ENCODE data around the gene MTSS2.
A peak's percentile ranks its signal among the peaks of the same experiment; 100 is the strongest.
"Not testable (repeated sequence)": the region's sequence is repeated elsewhere in the genome, so short reads cannot be mapped to it uniquely, and the experiment has no call there.

MTSS2 gene

DNA sequence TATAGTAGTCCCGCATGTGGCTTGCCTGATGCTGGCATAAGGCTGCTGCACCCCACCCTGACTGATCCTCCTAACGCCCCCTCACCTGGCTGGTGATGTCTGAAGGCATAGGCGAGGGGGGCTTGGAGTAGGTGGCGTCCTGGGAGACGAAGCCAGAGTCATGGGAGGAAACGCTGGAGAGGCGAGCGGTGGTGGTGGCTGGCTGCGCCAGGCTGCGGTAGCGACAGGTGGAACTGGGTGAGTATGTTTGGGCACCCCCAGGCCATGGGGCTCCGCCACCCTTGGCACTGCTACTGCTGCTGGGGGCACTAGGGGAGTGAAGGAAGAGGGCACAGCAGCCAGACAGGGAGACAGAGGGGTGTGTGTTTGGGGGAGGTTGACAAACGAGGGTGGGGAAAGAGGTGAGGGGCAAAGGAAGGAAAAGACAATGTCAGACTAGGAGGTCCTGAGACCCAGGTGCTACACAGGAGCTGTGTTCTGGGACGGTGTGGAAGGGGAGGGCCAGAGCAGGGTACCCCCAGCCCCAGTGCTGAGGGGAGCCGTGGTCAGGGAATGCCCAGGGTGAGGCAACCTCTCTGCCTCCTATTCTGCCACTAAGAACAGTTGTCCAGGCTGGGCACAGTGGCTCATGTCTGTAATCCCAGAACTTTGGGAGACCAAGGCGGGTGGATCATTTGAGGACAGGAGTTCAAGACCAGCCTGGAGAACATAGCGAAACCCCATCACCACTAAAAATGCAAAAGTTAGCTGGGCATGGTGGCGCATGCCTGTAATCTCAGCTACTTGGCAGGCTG is 11.4 kb downstream of the MTSS2 start:
- DNase-seq (ENCODE audit: low spot score): no peak

DNA sequence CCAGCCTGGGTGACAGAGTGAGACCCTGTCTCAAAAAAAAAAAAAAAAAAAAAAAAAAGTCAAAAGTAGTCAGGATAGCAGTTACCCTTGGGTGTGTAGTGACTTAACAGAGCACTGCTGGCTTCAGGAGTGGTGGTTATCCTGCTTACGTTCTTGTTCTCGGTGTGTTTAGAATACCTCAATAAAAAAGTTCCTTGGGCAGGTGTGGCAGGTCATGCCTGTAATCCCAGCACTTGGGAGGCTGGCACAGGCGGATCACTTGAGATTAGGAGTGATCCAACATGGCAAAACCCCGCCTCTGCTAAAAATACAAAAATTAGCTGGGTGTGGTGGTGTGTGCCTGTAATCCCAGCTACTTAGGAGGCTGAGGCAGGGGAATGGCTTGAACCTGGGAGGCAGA is 14.9 kb downstream of the MTSS2 start:
- not testable (repeated sequence) for DNase-seq (ENCODE audit: low spot score)

GRCh38 chr16:70670175-70670574 is 15.7 kb downstream of the MTSS2 start:
- no peak for DNase-seq (ENCODE audit: low spot score)

- no peak for DNase-seq (ENCODE audit: low spot score)
These were observed 19.8 kb downstream of the MTSS2 start for GRCh38 chr16:70665806-70666735.

GRCh38 chr16:70665113-70665694 is 20.6 kb downstream of the MTSS2 start:
- DNase-seq (ENCODE audit: low spot score): no peak

- no peak for DNase-seq (ENCODE audit: low spot score)
These were observed 21.3 kb downstream of the MTSS2 start for GRCh38 chr16:70664325-70665112.

- no peak for DNase-seq (ENCODE audit: low spot score)
These were observed 22.1 kb downstream of the MTSS2 start for GRCh38 chr16:70663524-70664324.

DNA sequence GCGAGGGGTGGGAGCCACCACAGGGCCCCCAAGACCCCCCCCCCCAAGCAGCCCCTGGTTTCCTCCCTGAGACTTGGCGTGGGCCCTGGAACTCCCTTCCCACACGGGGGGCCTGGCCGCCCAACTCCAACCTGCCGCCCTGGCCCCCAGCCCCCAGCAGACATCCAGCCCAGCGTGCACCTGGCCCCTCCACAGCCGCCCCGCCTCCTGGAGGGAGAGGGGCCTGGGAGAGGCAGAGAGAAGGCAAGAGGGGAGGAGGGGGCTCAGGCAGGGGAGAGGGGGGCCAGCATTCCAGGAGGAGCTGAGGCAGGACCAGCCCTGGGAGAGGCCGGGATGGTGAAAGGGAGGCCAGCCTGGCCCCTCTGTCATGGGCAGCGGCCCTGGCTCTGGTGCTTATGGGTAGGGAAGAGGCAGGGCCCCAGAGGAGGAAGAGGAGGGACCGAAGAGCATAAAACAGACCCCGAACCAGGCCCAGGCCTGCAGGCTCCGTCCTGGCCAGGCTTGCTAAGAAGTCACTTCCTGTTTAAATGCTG is 22.8 kb downstream of the MTSS2 start:
- DNase-seq (ENCODE audit: low spot score): peak; percentile 33

- DNase-seq (ENCODE audit: low spot score): no peak
These were observed 23.8 kb downstream of the MTSS2 start for GRCh38 chr16:70661918-70662641.

DNA sequence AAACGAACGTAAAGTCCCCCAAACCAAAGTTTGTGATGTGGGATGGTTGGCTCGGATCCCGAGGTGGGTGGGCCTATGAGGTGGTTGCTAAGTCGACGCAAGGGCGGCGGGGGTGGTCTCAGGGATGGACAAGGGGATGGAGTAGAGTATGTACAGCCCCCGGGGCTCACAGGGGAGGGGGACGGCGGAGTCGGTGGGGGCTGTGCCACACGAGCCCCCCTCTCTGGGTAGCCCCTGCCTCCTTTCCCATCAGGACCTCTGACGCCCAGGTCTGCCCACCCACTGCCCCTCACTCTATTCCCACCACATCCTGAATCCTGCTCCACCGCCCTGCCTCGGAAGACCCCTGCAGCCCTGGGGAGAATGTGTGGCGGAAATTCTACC is 24.3 kb downstream of the MTSS2 start:
- DNase-seq (ENCODE audit: low spot score): no peak

DNA sequence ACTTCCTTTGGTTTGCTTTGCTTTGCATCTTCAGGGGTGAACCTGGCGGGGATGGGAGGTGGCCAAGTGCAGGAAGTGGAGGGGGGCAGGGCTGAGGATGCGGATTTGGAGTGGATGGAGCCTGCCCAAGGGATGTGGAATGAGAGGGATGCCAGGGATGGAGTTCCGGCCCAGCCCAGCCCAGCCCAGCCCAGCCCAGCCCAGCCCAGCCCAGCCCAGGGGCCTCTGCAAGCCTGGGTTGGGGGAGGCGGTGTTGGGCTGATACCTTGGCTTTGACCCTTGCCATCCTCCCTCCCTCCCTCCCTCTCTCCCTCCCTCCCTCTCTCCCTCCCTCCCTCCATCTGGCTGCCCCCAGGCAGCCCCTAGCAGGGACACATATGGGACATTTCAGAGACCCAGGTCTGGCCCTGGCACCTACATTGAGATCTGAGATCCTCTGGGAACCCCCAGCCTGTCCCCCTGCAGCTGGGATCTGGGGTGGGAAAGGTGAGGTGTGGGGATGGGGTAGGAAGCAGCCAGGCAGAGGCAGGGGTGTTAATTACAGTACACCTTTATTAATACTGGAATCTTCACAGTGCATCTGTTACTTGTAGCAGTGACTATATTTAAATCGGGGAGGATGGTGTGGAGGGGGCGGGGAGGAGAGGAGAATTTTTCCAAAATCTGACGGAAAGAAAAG is 25.0 kb downstream of the MTSS2 start:
- no peak for DNase-seq (ENCODE audit: low spot score)

GRCh38 chr16:70659953-70660671 is 25.7 kb downstream of the MTSS2 start:
- DNase-seq (ENCODE audit: low spot score): no peak

- DNase-seq (ENCODE audit: low spot score): no peak
These were observed 26.3 kb downstream of the MTSS2 start for GRCh38 chr16:70659546-70659945.

DNA sequence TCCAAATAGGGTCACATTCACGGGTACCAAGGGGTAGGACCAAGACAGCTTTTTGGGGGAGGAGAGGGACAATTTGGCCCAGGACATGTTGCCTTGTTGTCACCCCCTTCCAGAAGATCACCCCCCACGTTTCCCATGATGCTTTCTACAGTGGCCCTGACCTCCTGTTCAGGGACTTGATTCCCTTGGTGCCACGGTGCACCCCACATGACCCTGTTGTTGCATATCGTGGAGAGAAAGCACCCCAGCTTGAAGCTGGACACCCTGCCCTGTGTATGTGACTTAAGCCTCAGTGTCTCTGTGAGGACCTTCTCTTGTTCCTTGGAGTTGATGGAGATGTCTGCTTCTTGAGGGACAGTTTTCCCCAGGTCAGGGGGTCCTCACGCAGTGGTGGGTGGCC is 26.9 kb downstream of the MTSS2 start:
- DNase-seq (ENCODE audit: low spot score): no peak

DNA sequence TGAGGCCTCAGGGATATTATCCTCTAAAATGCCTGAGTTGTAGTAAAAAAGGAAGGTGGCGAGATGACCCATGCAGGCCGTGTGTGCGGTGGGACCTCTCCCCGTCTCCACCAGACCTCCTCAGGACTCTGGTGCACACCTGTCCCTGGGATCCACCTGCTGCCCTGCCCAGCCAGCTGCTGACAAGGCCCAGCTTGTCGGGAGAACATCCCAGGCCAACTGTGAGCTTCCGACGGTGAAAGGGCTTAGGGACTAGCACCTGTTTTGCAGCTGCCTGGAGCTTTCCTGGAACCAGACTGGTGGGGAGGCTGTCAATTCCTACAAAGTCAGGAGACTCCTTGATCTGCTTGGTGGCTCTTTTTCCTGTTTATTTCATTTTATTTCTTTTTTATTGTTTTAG is 27.9 kb downstream of the MTSS2 start:
- DNase-seq (ENCODE audit: low spot score): no peak

GRCh38 chr16:70656712-70657263 is 29.1 kb downstream of the MTSS2 start:
- no peak for DNase-seq (ENCODE audit: low spot score)

DNA sequence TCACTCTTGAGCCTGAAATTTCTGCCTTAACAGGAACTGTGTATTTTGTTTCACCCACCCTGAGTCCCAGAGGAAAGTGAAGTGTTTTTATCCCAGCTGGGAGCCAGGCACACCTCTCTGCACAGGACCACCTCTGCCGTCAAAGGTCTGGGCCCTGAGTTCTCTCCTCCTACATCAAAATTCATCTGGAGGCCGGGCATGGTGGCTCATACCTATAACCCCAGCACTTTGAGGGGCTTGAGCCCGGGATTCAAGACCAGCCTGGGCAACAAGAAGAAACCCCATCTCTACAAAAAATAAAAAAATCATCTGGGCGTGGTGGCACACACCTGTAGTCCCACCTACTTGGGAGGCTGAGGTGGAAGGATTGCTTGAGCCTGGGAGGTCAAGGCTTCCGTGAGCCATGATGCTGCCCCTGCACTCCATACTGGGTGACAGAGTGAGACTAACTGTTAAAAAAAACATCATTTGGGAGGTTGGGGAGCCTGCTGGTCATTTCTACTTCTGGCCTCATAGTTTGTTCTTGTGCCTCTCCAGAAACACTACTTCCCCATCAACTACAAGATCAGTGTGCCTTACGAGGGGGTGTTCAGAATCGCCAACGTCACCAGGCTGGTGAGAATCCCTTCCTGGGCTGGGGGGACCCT is 29.7 kb downstream of the MTSS2 start:
- no peak for DNase-seq (ENCODE audit: low spot score)

Data from kidney capillary endothelial cell (primary cell).